HG03039 (cell line): ENCODE measurements around the gene GIMAP7.

Experiments
- ATAC-seq: cut with Tn5 transposase; IDR thresholded peaks from one replicate; pipeline ENCODE4 v1.9.1; 2021; ENCODE audit warnings: mild to moderate bottlenecking, moderate library complexity; ENCODE audit not compliant: unreplicated experiment

GIMAP7 gene

DNA sequence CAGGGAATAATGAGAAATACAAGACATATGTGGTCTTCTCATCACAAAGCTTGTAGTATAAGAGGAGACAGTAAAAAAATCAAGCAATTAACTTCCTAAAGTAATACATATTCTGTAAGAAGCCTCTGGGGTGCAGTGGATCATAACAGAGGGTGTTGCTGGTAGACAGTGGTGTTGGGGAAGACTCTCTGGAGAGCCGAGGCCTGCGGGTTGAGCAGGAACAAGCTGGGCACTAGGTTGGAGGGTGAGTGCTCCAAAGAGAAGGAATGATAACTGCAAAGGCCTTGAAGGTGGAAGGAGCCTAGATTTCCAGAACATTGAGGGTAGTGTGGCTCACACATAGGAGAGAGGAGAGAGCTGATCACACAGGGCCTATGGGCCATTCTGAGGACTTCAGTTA lies 54.0 kb downstream of the GIMAP7 start:
- no peak for ATAC-seq

DNA sequence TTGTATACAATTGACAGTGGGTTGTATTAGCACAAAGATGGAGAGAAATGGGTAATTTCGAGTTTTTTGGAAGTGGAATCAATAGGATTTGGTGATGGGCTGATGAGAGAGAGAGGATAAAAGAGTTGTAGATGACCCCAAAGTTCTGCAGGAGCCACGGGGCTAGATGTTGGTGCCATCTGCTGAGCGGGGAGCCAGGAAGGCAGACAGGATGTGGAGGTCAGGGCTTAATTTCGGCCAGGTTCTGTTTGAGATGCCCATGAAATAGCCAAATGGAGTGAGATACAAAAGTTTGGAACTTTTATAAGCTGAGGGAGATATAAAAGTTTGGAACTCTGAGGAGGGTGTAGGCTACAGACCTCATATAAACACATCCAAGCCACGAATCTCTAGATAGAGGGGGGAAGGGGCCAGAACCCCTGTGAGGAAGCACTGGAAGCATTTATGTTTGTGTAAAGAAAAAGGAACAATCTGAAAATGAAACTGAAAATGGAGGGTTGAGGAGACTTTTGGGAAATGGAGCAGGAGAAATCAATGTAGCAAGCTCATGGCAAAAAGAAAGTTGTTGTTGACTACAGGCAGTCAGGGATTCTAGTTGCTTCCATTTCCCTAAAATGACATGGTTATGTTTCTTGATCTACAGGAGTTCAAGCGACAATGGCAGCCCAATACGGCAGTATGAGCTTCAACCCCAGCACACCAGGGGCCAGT lies 54.7 kb downstream of the GIMAP7 start:
- ATAC-seq = no peak
